Panc1 (cell line): ENCODE measurements around the gene P3H3.

Experiments
- POLR2AphosphoS5 ChIP-seq: IDR thresholded peaks from 2 replicates; pipeline ENCODE4 v1.6.1; 2012; ENCODE audit warnings: mild to moderate bottlenecking, low read depth, low read length, moderate library complexity
- REST ChIP-seq, 2 experiments: IDR thresholded peaks; 2 replicates each; pipeline ENCODE4 v1.6.1; 2011 to 2012; ENCODE audit warnings: low read depth in 2 of 2, control low read depth in 1 of 2, low read length in 1 of 2, mild to moderate bottlenecking in 1 of 2, moderate library complexity in 1 of 2; ENCODE audit not compliant: insufficient read depth in 1 of 2
- SIN3A ChIP-seq: IDR thresholded peaks from 2 replicates; pipeline ENCODE4 v1.6.1; 2012; ENCODE audit warnings: low read depth, mild to moderate bottlenecking, low read length, moderate library complexity, borderline replicate concordance; ENCODE audit not compliant: insufficient read depth
- TCF7L2 ChIP-seq: IDR thresholded peaks from 2 replicates; pipeline ENCODE4 v1.6.1; 2011; ENCODE audit warnings: mild to moderate bottlenecking, low read depth, low read length, inconsistent platforms
- TF ChIP-seq, protein P1 (sequence below): fragments of 450-650 bp; IDR thresholded peaks from 2 replicates; pipeline ENCODE4 v1.5.1; 2017; ENCODE audit warnings: mild to moderate bottlenecking

GRCh38 chr12:6829536-6830220, 1.5 kb downstream of the P3H3 start:
- TF ChIP-seq REST (IDR thresholded peaks at IDR 0.05; ENCODE audit: insufficient read depth in 1 of 2, low read depth in 2 of 2, low read length in 1 of 2) (no peak), POLR2AphosphoS5 (no peak), SIN3A (no peak), TCF7L2 (no peak)
- TF ChIP-seq, protein P1, sequence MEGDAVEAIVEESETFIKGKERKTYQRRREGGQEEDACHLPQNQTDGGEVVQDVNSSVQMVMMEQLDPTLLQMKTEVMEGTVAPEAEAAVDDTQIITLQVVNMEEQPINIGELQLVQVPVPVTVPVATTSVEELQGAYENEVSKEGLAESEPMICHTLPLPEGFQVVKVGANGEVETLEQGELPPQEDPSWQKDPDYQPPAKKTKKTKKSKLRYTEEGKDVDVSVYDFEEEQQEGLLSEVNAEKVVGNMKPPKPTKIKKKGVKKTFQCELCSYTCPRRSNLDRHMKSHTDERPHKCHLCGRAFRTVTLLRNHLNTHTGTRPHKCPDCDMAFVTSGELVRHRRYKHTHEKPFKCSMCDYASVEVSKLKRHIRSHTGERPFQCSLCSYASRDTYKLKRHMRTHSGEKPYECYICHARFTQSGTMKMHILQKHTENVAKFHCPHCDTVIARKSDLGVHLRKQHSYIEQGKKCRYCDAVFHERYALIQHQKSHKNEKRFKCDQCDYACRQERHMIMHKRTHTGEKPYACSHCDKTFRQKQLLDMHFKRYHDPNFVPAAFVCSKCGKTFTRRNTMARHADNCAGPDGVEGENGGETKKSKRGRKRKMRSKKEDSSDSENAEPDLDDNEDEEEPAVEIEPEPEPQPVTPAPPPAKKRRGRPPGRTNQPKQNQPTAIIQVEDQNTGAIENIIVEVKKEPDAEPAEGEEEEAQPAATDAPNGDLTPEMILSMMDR, result 0 out of 2 replicates have a peak, but pooled peaks have one; percentile 7
